Measurements from ENCODE around the gene RNF111.

The RNF111 gene

DNA sequence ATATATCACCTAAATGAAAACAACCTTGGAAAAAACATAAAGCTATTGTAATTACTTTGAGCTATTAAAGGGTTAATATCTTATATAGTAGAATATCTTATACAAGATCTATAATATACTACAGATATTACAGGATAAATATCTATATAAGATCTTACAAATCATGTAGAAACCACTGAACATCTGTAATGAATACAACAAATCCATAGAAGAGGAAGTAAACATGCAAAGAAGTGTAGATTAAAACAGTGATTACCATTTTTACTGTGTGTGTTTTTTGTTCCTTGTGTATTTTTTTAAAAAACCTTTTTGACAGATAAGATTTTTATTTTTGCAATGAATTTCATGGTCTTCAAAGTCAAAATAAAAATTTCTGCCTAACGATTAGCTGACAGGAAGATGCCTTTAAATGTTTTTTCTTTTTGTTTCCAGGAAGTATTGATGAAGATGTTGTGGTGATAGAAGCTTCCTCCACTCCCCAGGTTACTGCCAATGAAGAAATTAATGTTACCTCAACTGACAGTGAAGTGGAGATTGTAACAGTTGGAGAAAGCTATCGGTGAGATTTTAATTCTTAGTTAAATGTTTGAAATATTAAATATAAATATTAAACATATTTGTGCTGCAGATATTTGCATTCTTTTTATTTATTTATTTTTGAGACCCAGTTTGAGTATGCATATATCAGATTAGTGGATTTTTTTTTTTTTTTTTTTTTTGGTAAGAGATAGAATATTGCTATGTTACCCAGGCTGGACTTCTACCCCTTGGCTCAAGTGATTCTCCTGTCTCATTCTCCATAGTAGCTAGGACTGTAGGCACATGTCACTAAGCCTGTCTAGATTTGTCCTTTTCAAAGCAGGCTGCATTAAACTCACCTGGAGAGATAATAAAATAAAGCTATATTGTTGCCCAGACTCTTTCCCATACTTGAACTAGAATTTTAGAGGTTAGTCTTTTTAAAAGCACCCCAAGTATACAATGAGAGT lies 64.7 kb downstream of the RNF111 start:
- H3K27me3 ChIP-seq (ENCODE audit: control insufficient read depth, insufficient read depth, low read length, poor library complexity, severe bottlenecking), result no peaks in the 10 kb centered on the region
- H3K36me3 ChIP-seq (ENCODE audit: control insufficient read depth, insufficient read depth, low read length), result peaks cover 6% of the 10 kb centered on the region
- WGBS, 2 experiments, result 98 to 100% methylated on average over 1 to 2 of the region's 2 CpGs
- no peak overlapping the region for H3K4me3 ChIP-seq (ENCODE audit: insufficient read depth, low read depth, low read length)
- no peak overlapping the region for H3K27ac ChIP-seq (ENCODE audit: insufficient read depth, low read depth, low read length, poor library complexity, severe bottlenecking)
- no peaks in the 10 kb centered on the region for H3K4me1 ChIP-seq (ENCODE audit: control insufficient read depth, insufficient read depth, low read length)
- H3K9me3 ChIP-seq (ENCODE audit: control insufficient read depth, low read length), result no peaks in the 10 kb centered on the region

DNA sequence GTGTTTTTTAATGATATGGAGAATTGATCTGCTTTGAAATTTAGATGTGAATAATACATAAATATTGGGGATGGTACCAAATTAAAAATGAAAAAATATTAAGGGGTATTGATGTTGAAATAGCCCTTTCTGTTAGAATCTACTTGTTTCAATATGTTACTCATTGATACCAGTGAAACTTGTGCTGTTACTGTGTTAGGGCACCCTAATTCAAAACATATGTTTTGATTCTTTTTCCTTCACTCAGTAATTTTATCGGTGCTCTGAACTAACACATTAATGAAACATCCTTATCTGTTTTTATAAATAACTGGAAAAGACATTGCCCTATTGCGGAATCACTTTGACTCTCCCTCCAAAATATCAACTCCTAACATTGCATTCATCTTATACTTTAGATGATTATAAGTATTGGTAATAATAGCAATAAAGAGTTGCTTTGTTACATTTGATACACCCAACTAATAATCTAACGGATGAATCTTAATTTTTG lies 65.5 kb downstream of the RNF111 start:
- H3K36me3 ChIP-seq (ENCODE audit: control insufficient read depth, insufficient read depth, low read length), result peaks cover 6% of the 10 kb centered on the region
- WGBS, 2 experiments, result 91 to 100% methylated on average over 1 to 3 of the region's 3 CpGs
- H3K27me3 ChIP-seq (ENCODE audit: control insufficient read depth, insufficient read depth, low read length, poor library complexity, severe bottlenecking), result no peaks in the 10 kb centered on the region
- H3K4me3 ChIP-seq (ENCODE audit: insufficient read depth, low read depth, low read length), result no peak overlapping the region
- H3K9me3 ChIP-seq (ENCODE audit: control insufficient read depth, low read length), result no peaks in the 10 kb centered on the region
- no peak overlapping the region for H3K27ac ChIP-seq (ENCODE audit: insufficient read depth, low read depth, low read length, poor library complexity, severe bottlenecking)
- no peaks in the 10 kb centered on the region for H3K4me1 ChIP-seq (ENCODE audit: control insufficient read depth, insufficient read depth, low read length)

DNA sequence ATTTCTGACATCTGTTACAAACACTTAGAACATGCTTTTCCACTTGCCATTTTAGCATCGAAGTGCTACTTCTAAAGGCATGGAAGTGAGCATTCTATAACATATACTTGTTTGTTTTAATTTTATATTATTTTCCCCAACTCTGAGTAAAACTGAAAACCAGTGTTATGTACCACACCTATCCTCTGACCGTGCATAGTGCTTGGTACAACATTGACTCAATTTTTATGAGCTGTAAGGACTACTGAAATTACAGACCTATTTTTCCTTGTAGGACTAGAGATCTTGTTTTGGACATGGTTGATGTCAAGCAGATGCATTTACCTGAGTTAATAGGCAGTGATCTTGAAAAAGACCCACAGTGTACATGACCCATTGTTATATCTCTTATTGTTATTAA lies 66.0 kb downstream of the RNF111 start:
- 95 to 100% methylated on average over 1 to 2 of the region's 2 CpGs for WGBS, 2 experiments
- Histone ChIP-seq H3K36me3 (ENCODE audit: control insufficient read depth, insufficient read depth, low read length) (peaks cover 6% of the 10 kb centered on the region), H3K27me3 (ENCODE audit: control insufficient read depth, insufficient read depth, low read length, poor library complexity, severe bottlenecking) (no peaks in the 10 kb centered on the region)

DNA sequence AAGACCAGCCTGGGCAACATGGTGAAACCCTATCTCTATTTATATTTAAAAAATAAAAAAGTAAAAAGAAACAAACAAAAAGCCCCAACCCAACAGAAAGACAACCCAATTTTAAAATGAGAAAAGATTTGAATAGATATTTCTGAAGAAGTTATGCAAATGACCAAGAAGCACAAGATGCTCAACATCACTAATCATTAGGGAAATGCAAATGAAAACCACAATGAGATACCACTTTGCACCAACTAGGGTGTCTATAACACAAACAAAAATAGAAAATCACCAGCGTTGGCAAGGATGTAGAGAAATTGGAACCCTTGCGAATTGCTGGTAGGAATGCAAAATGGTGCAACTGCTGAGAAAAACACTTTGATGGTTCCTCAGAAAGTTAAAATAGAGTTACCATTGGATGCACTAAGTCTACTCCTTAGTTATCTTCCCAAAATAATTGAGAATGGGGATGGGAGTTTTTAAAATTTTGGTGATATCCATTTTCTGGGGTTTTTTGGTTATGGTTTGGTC lies 71.7 kb downstream of the RNF111 start:
- WGBS, 2 experiments, result 89 to 93% methylated on average over 2 of the region's 2 CpGs
- H3K4me1 ChIP-seq (ENCODE audit: control insufficient read depth, insufficient read depth, low read length), result no peaks in the 10 kb centered on the region
- H3K4me3 ChIP-seq (ENCODE audit: insufficient read depth, low read depth, low read length), result no peak overlapping the region
- no peaks in the 10 kb centered on the region for H3K9me3 ChIP-seq (ENCODE audit: control insufficient read depth, low read length)
- H3K36me3 ChIP-seq (ENCODE audit: control insufficient read depth, insufficient read depth, low read length), result peaks cover 11% of the 10 kb centered on the region
- no peaks in the 10 kb centered on the region for H3K27me3 ChIP-seq (ENCODE audit: control insufficient read depth, insufficient read depth, low read length, poor library complexity, severe bottlenecking)
- H3K27ac ChIP-seq (ENCODE audit: insufficient read depth, low read depth, low read length, poor library complexity, severe bottlenecking), result no peak overlapping the region

More for the DNA sequence above, 66.0 kb downstream of the RNF111 start:
- Histone ChIP-seq H3K4me1 (ENCODE audit: control insufficient read depth, insufficient read depth, low read length) (no peaks in the 10 kb centered on the region), H3K9me3 (ENCODE audit: control insufficient read depth, low read length) (no peaks in the 10 kb centered on the region), H3K27ac (ENCODE audit: insufficient read depth, low read depth, low read length, poor library complexity, severe bottlenecking) (no peak overlapping the region), H3K4me3 (ENCODE audit: insufficient read depth, low read depth, low read length) (no peak overlapping the region)

DNA sequence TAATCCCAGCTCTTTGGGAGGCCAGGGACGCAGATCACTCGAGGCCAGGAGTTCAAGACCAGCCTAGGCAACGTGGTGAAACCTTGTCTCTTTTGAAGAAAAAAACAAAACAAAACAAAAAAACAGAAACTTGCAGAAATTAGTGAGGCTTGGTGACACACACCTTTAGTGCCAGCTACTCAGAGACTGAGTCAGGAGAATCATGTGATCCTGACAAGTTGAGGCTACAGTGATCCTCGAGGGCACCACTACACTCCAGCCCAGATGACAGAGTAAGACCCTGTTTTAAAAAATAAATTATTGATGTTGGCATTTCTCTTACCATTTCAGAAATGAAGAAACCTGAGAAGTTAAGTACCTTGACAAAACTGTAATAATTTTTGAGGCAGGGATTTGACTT lies 72.9 kb downstream of the RNF111 start:
- WGBS, 2 experiments, result 86 to 92% methylated on average over 4 of the region's 4 CpGs
- H3K27ac ChIP-seq (ENCODE audit: insufficient read depth, low read depth, low read length, poor library complexity, severe bottlenecking), result no peak overlapping the region
- no peaks in the 10 kb centered on the region for H3K4me1 ChIP-seq (ENCODE audit: control insufficient read depth, insufficient read depth, low read length)
- no peak overlapping the region for H3K4me3 ChIP-seq (ENCODE audit: insufficient read depth, low read depth, low read length)
- peaks cover 12% of the 10 kb centered on the region for H3K36me3 ChIP-seq (ENCODE audit: control insufficient read depth, insufficient read depth, low read length)
- no peaks in the 10 kb centered on the region for H3K9me3 ChIP-seq (ENCODE audit: control insufficient read depth, low read length)
- no peaks in the 10 kb centered on the region for H3K27me3 ChIP-seq (ENCODE audit: control insufficient read depth, insufficient read depth, low read length, poor library complexity, severe bottlenecking)

DNA sequence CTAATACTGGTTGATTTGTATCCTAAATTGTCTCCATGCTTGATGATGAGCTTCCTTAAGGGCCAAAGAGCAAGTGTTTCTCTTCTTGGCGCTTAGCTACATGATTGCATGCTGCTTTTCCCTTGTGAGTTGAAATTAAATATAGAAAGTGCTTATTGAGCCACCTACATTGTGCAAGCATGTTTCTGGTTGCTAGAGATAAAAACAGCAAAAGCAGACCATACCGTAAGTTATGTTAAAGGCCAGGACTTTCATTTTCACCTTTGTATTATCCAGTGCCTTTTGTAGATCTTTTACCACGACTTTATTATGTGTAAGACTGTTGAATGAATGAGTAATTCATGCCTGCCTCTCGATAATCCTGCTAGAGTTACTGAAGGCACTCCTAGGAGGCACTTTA lies 75.6 kb downstream of the RNF111 start:
- Histone ChIP-seq H3K36me3 (ENCODE audit: control insufficient read depth, insufficient read depth, low read length) (peaks cover 32% of the 10 kb centered on the region), H3K4me1 (ENCODE audit: control insufficient read depth, insufficient read depth, low read length) (no peaks in the 10 kb centered on the region), H3K4me3 (ENCODE audit: insufficient read depth, low read depth, low read length) (no peak overlapping the region), H3K9me3 (ENCODE audit: control insufficient read depth, low read length) (no peaks in the 10 kb centered on the region), H3K27me3 (ENCODE audit: control insufficient read depth, insufficient read depth, low read length, poor library complexity, severe bottlenecking) (no peaks in the 10 kb centered on the region), H3K27ac (ENCODE audit: insufficient read depth, low read depth, low read length, poor library complexity, severe bottlenecking) (no peak overlapping the region)
- WGBS, 2 experiments, result 99 to 100% methylated on average over 4 of the region's 4 CpGs

DNA sequence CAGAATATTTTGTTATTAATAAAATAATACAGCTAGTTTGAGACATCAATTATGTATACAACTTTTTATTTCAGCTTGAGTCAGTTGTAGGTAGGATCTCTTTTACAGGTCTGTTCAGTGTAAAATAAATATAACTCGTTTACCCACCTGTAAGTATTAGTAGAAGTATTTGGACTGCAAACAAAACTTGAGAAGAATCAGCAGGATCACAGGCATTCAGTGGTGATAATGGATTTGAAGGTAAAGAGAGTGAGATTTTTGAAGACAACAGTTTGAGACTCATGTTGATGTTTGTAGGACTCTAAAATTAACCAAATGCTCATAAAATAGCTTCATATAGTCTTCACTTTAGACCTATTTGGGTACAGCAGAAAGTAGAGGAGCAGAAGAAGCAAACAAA lies 82.0 kb downstream of the RNF111 start:
- Histone ChIP-seq H3K27me3 (ENCODE audit: control insufficient read depth, insufficient read depth, low read length, poor library complexity, severe bottlenecking) (no peaks in the 10 kb centered on the region), H3K36me3 (ENCODE audit: control insufficient read depth, insufficient read depth, low read length) (peaks cover 34% of the 10 kb centered on the region), H3K27ac (ENCODE audit: insufficient read depth, low read depth, low read length, poor library complexity, severe bottlenecking) (no peak overlapping the region), H3K4me3 (ENCODE audit: insufficient read depth, low read depth, low read length) (no peak overlapping the region), H3K4me1 (ENCODE audit: control insufficient read depth, insufficient read depth, low read length) (no peaks in the 10 kb centered on the region), H3K9me3 (ENCODE audit: control insufficient read depth, low read length) (no peaks in the 10 kb centered on the region)
- WGBS, 2 experiments, result 96 to 100% methylated on average over 1 of the region's 1 CpG

DNA sequence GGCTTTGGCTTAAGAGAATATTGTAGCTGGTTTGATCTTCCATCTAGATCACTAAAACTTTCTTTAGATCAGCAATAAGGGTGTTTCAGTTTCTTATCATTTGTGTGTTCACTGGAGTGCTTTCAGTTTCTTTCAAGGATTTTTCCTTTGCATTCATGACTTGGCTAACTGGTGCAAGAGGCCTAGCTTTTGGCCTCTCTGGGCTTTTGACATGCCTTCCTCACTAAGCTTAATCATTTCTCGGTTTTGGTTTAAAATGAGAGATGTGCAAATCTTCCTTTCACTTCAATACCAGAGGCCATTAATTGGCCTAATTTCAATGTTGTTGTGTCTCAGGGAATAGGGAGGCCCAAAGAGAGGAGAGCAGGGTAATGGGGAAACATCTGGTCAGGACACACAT lies 87.1 kb downstream of the RNF111 start:
- H3K27ac ChIP-seq (ENCODE audit: insufficient read depth, low read depth, low read length, poor library complexity, severe bottlenecking), result no peak overlapping the region
- no peaks in the 10 kb centered on the region for H3K9me3 ChIP-seq (ENCODE audit: control insufficient read depth, low read length)
- H3K4me1 ChIP-seq (ENCODE audit: control insufficient read depth, insufficient read depth, low read length), result no peaks in the 10 kb centered on the region
- 93 to 100% methylated on average over 1 of the region's 1 CpG for WGBS, 2 experiments
- no peaks in the 10 kb centered on the region for H3K27me3 ChIP-seq (ENCODE audit: control insufficient read depth, insufficient read depth, low read length, poor library complexity, severe bottlenecking)
- peaks cover 20% of the 10 kb centered on the region for H3K36me3 ChIP-seq (ENCODE audit: control insufficient read depth, insufficient read depth, low read length)
- H3K4me3 ChIP-seq (ENCODE audit: insufficient read depth, low read depth, low read length), result no peak overlapping the region

DNA sequence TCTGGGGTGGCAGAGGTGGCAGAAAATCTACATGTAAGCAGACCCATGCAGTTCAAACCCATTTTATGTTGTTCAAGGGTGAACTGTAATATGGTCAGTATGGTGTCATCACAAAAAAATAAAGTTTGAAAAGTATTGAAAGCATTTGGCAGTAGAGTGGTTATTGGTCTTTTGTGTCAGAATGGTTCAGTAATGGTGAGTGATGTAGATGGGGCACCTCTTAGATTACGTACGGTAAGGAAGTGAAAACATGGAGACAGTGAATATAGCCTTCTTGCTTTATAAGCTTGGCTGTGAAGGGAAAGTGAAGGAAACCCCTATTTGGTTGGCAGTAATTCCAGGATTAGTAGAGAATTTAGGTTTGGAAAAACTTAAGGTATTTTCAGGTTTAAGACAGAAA lies 100.3 kb downstream of the RNF111 start:
- H3K36me3 ChIP-seq (ENCODE audit: control insufficient read depth, insufficient read depth, low read length), result peaks cover 25% of the 10 kb centered on the region
- no peaks in the 10 kb centered on the region for H3K4me1 ChIP-seq (ENCODE audit: control insufficient read depth, insufficient read depth, low read length)
- no peak overlapping the region for H3K27ac ChIP-seq (ENCODE audit: insufficient read depth, low read depth, low read length, poor library complexity, severe bottlenecking)
- 93 to 96% methylated on average over 2 of the region's 2 CpGs for WGBS, 2 experiments
- H3K4me3 ChIP-seq (ENCODE audit: insufficient read depth, low read depth, low read length), result no peak overlapping the region
- no peaks in the 10 kb centered on the region for H3K9me3 ChIP-seq (ENCODE audit: control insufficient read depth, low read length)
- no peaks in the 10 kb centered on the region for H3K27me3 ChIP-seq (ENCODE audit: control insufficient read depth, insufficient read depth, low read length, poor library complexity, severe bottlenecking)

DNA sequence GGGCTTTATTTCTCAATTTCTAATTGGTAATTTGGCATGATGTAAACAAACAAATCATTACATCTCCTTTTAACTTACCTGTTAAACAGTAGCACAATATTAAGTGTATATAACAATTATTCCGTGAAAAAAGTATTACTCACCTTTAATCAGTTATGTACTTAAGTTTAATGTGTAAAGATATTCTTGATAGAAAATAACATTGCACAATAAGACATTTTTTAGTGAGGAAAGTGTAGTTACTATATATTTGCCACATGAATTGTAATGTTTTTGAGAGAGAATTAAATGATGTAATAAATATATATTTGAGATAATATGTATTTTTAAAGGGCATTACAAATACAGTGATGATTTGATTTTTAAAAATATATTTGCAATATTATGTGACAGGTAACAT lies 106.6 kb downstream of the RNF111 start:
- WGBS, 2 experiments, result no CpG with 5 or more reads among the region's 1 CpG
- Histone ChIP-seq H3K9me3 (ENCODE audit: control insufficient read depth, low read length) (no peaks in the 10 kb centered on the region), H3K36me3 (ENCODE audit: control insufficient read depth, insufficient read depth, low read length) (peaks cover 28% of the 10 kb centered on the region), H3K27ac (ENCODE audit: insufficient read depth, low read depth, low read length, poor library complexity, severe bottlenecking) (no peak overlapping the region), H3K4me1 (ENCODE audit: control insufficient read depth, insufficient read depth, low read length) (no peaks in the 10 kb centered on the region), H3K4me3 (ENCODE audit: insufficient read depth, low read depth, low read length) (no peak overlapping the region), H3K27me3 (ENCODE audit: control insufficient read depth, insufficient read depth, low read length, poor library complexity, severe bottlenecking) (no peaks in the 10 kb centered on the region)
